BLaER1 treated with 17β-estradiol and CSF1 and Interleukin-3, amounts not matched to agents 10 nM and 100 nM (cell line): ENCODE data around the gene RPA1.

Experiments used
- H3K27ac ChIP-seq, 11 experiments: shearing (Covaris generic); formaldehyde crosslinking; 2 replicates each; pipeline ENCODE4 v1.8.1; 2022
- H3K27me3 ChIP-seq, 11 experiments: shearing (Covaris generic); formaldehyde crosslinking; 2 replicates each; pipeline ENCODE4 v1.8.1; 2022
- H3K36me3 ChIP-seq, 11 experiments: shearing (Covaris generic); formaldehyde crosslinking; 2 replicates each; pipeline ENCODE4 v1.8.1; 2022
- H3K4me1 ChIP-seq, 10 experiments: shearing (Covaris generic); formaldehyde crosslinking; 2 replicates each; pipeline ENCODE4 v1.8.1; 2022
- H3K4me2 ChIP-seq, 11 experiments: shearing (Covaris generic); formaldehyde crosslinking; 2 replicates each; pipeline ENCODE4 v1.8.1; 2022
- H3K4me3 ChIP-seq, 10 experiments: shearing (Covaris generic); formaldehyde crosslinking; 2 replicates each; pipeline ENCODE4 v1.8.1; 2022
- H3K9ac ChIP-seq, 11 experiments: shearing (Covaris generic); formaldehyde crosslinking; 2 replicates each; pipeline ENCODE4 v1.8.1; 2022
- H3K9me3 ChIP-seq, 11 experiments: shearing (Covaris generic); formaldehyde crosslinking; replicated peaks in 1 of 11; 2 replicates each; pipeline ENCODE4 v1.8.1; 2022
- H4K20me1 ChIP-seq, 11 experiments: shearing (Covaris generic); formaldehyde crosslinking; 2 replicates each; pipeline ENCODE4 v1.8.1; 2022
- Cebpa-rat ChIP-seq, 11 experiments: shearing (Covaris generic); IDR thresholded peaks; 2 replicates each; pipeline ENCODE4 v1.8.1; 2022

Gene RPA1

DNA sequence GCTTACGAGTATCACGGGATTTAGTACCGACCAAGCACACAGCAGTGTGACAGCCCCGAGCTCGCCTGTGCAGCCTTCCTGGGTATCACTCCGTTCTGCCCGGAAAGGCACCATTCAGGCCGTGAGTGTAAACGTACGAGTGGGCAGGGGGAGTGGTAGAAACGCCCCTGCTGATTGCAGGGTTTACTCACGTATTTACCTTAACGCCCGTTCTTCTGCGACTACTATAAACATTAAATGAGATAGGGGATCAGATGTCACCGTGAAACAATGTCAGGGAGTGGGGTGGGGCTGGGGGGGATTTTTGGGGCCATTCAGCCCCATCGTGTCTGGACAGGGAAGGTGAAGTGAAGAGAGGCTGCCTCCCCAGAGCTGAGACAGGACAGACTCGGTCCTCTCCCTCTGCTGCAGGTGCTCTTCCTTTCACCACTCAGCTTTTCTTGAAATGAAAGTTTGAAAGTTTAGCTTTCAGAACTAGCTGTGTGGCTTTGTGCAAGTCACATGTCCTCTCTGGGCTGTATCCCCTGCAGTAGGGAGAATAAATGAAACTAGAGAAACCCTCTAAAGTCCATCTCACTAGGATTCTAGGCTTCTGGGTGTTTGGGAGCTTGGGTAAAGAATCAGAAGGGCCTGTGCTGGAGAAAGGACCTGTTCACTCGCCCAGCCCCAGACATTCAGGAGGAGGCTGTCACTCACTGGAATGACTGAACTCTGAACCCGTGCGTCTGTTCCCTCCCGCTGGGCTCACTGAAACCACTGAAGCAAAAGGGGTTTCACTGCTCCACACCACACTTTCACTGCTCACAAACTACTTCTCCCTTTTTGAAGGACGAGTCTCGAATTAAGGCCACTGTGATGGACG lies 66.7 kb downstream of the RPA1 start:
- no peak overlapping the region for H3K27ac ChIP-seq
- H3K27me3 ChIP-seq: no peaks in the 10 kb centered on the region
- H3K9ac ChIP-seq: no peak overlapping the region
- TF ChIP-seq Cebpa-rat (IDR thresholded peaks at IDR 0.05): no peak
- no peak overlapping the region for H3K4me2 ChIP-seq
- peaks cover 0 to 6% (median 0%) of the 10 kb centered on the region in 11 experiments; a peak in 2 of 22 replicates for H4K20me1 ChIP-seq
- no peak overlapping the region for H3K4me3 ChIP-seq
- peaks cover 74 to 90% (median 77%) of the 10 kb centered on the region in 11 experiments for H3K36me3 ChIP-seq
- no peaks in the 10 kb centered on the region for H3K9me3 ChIP-seq
- H3K4me1 ChIP-seq: no peaks in the 10 kb centered on the region

- Histone ChIP-seq H3K4me1 (no peaks in the 10 kb centered on the region), H3K9me3 (no peaks in the 10 kb centered on the region), H3K9ac (no peak overlapping the region), H3K4me3 (no peak overlapping the region), H3K27ac (no peak overlapping the region), H4K20me1 (peaks cover 0 to 6% (median 0%) of the 10 kb centered on the region in 11 experiments; a peak in 2 of 22 replicates), H3K4me2 (no peak overlapping the region), H3K27me3 (no peaks in the 10 kb centered on the region), H3K36me3 (peaks cover 67 to 83% (median 70%) of the 10 kb centered on the region in 11 experiments)
- TF ChIP-seq Cebpa-rat (IDR thresholded peaks at IDR 0.05): no peak
Observed at GRCh38 chr17:1897105-1897656, 67.4 kb downstream of the RPA1 start.

- H3K27me3 ChIP-seq: no peaks in the 10 kb centered on the region
- H3K4me3 ChIP-seq: no peak overlapping the region
- H3K27ac ChIP-seq: no peak overlapping the region
- no peak overlapping the region for H3K4me2 ChIP-seq
- peaks cover 56 to 71% (median 59%) of the 10 kb centered on the region in 11 experiments for H3K36me3 ChIP-seq
- no peaks in the 10 kb centered on the region for H3K4me1 ChIP-seq
- H3K9me3 ChIP-seq: no peaks in the 10 kb centered on the region
- TF ChIP-seq Cebpa-rat (IDR thresholded peaks at IDR 0.05): no peak
- no peak overlapping the region for H3K9ac ChIP-seq
- H4K20me1 ChIP-seq: peaks cover 0 to 6% (median 0%) of the 10 kb centered on the region in 11 experiments; a peak in 1 of 22 replicates
Observed at GRCh38 chr17:1898332-1898731, 68.5 kb downstream of the RPA1 start.

DNA sequence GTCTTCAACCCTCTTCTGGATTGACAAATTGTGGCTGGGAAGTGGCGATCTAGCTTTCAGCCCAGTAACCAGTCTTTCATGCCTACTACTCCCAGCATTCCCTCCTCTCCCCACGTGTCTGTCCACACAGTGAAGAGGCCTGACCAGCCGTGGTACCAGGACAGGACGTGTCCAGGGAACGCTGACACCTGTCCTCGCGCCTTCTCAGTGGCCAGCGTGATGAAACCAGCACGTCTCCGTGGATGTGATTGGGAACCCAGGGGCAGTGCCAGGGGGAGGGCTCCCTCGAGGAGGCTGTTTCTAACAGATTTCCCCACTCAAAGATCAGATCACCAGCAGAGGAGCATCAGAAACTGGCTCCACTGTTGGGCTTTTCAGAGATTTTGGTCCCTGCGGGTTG lies 69.1 kb downstream of the RPA1 start:
- H3K9ac ChIP-seq: no peak overlapping the region

DNA sequence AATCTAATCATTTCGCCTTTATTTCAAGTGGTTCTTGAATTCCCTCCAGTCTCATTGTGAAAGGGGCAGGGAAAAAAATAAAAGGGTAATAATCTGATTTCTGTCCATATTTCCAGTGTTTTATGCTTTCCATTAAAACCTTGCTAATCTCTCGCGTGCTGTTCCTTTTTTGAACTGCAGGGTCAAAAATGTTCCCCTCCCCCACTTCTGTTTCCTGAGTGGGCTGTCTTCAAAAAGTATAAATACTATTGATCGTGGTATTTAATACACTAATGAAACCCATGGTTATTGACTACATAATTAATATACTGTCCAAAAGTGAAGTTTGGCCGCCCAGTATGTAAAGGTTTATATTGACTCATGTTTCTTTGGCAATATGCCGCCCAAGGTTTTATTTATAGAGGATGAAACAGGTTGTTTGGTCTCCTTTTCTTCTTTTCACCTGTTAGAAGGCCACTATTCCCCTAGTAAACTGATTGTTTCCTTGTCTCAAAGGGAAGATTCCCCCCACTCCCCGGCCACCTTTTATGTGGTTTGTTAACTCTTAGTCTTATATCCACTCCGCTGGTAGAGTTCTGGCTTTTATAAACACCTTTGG lies 69.7 kb downstream of the RPA1 start:
- Histone ChIP-seq H4K20me1 (peaks cover 0 to 6% (median 0%) of the 10 kb centered on the region in 11 experiments; a peak in 1 of 22 replicates), H3K4me2 (no peak overlapping the region), H3K27ac (no peak overlapping the region), H3K36me3 (peaks cover 44 to 59% (median 47%) of the 10 kb centered on the region in 11 experiments), H3K4me3 (no peak overlapping the region), H3K4me1 (peaks cover 0 to 4% (median 0%) of the 10 kb centered on the region in 10 experiments; a peak in 1 of 20 replicates), H3K9ac (no peak overlapping the region), H3K27me3 (no peaks in the 10 kb centered on the region), H3K9me3 (no peaks in the 10 kb centered on the region)
- TF ChIP-seq Cebpa-rat (IDR thresholded peaks at IDR 0.05): no peak

More for the DNA sequence above, 69.1 kb downstream of the RPA1 start:
- peaks cover 50 to 66% (median 53%) of the 10 kb centered on the region in 11 experiments for H3K36me3 ChIP-seq
- H3K27ac ChIP-seq: no peak overlapping the region
- H3K27me3 ChIP-seq: no peaks in the 10 kb centered on the region
- no peak overlapping the region for H3K4me2 ChIP-seq
- H3K4me1 ChIP-seq: no peaks in the 10 kb centered on the region
- TF ChIP-seq Cebpa-rat (IDR thresholded peaks at IDR 0.05): no peak
- H3K9me3 ChIP-seq: no peaks in the 10 kb centered on the region
- peaks cover 0 to 6% (median 0%) of the 10 kb centered on the region in 11 experiments; a peak in 1 of 22 replicates for H4K20me1 ChIP-seq
- H3K4me3 ChIP-seq: no peak overlapping the region

- H4K20me1 ChIP-seq: peaks cover 0 to 8% (median 0%) of the 10 kb centered on the region in 11 experiments; a peak in 1 of 22 replicates
- no peak overlapping the region for H3K4me2 ChIP-seq
- H3K9me3 ChIP-seq: no peaks in the 10 kb centered on the region
- no peak overlapping the region for H3K27ac ChIP-seq
- no peak overlapping the region for H3K4me3 ChIP-seq
- H3K27me3 ChIP-seq: peaks cover 23 to 42% (median 27%) of the 10 kb centered on the region in 11 experiments
- no peak for TF ChIP-seq Cebpa-rat (IDR thresholded peaks at IDR 0.05)
- H3K9ac ChIP-seq: no peak overlapping the region
- peaks cover 0 to 9% (median 0%) of the 10 kb centered on the region in 11 experiments; a peak in 1 of 22 replicates for H3K36me3 ChIP-seq
- peaks cover 9 to 22% (median 11%) of the 10 kb centered on the region in 10 experiments; a peak in 19 of 20 replicates for H3K4me1 ChIP-seq
Observed at GRCh38 chr17:1904273-1905182, 74.7 kb downstream of the RPA1 start.

- Histone ChIP-seq H4K20me1 (peaks cover 0 to 8% (median 0%) of the 10 kb centered on the region in 11 experiments; a peak in 1 of 22 replicates), H3K9ac (no peak overlapping the region), H3K4me1 (peaks cover 9 to 22% (median 11%) of the 10 kb centered on the region in 10 experiments; a peak in 19 of 20 replicates), H3K9me3 (no peaks in the 10 kb centered on the region), H3K27me3 (peaks cover 23 to 45% (median 27%) of the 10 kb centered on the region in 11 experiments), H3K27ac (no peak overlapping the region), H3K4me3 (no peak overlapping the region), H3K36me3 (peaks cover 0 to 3% (median 0%) of the 10 kb centered on the region in 11 experiments; a peak in 1 of 22 replicates), H3K4me2 (no peak overlapping the region)
- no peak for TF ChIP-seq Cebpa-rat (IDR thresholded peaks at IDR 0.05)
Observed at GRCh38 chr17:1905190-1905913, 75.5 kb downstream of the RPA1 start.

GRCh38 chr17:1906662-1907101 lies 76.9 kb downstream of the RPA1 start:
- Histone ChIP-seq H4K20me1 (peaks cover 0 to 8% (median 0%) of the 10 kb centered on the region in 11 experiments; a peak in 1 of 22 replicates), H3K4me1 (peaks cover 9 to 22% (median 11%) of the 10 kb centered on the region in 10 experiments; a peak in 19 of 20 replicates), H3K27ac (no peak overlapping the region), H3K9me3 (no peaks in the 10 kb centered on the region), H3K4me3 (no peak overlapping the region), H3K36me3 (no peaks in the 10 kb centered on the region), H3K4me2 (no peak overlapping the region), H3K9ac (no peak overlapping the region), H3K27me3 (peaks cover 23 to 45% (median 27%) of the 10 kb centered on the region in 11 experiments)
- no peak for TF ChIP-seq Cebpa-rat (IDR thresholded peaks at IDR 0.05)
